IMR-90 (cell line): Measurements from ENCODE around the gene CHD9. TPM values are rescaled to one million over a fixed set of nuclear protein-coding genes. Genes with fewer than 3 reads are reported as not detected.
A peak's percentile ranks its signal among the peaks of the same experiment; 100 is the strongest.

Experiments used
- ATAC-seq: fragments of 200-7000 bp; cut with Tn5 transposase; 2 replicates; pipeline ENCODE4 v1.9.1; 2020; ENCODE audit warnings: low read depth, mild to moderate bottlenecking, moderate library complexity
- BruUV-seq: library from RNA; stranded (reverse); fragments of 400-500 nt; replicated peaks from 2 replicates; lab custom pipeline; 2021; lab: Mats Ljungman, UMichigan
- CTCF ChIA-PET: fragments of 300-600 bp; formaldehyde crosslinking; extraction: SDS; loops from one replicate; lab custom pipeline; 2021; ENCODE audit warnings: antibody characterized with exemption; lab: Yijun Ruan, JAX
- POLR2A ChIA-PET: fragments of 300-600 bp; sonication (Branson Sonifier 250); formaldehyde crosslinking; loops from one replicate; lab custom pipeline; 2022; ENCODE audit warnings: antibody characterized with exemption; ENCODE audit not compliant: unreplicated experiment; lab: Charles Lee
- DNase-seq: peaks from one replicate; pipeline ENCODE4 v3.0.0; 2013
- H2AFZ ChIP-seq: replicated peaks from 2 replicates; pipeline ENCODE3; 2013; ENCODE audit warnings: low read length, mild to moderate bottlenecking; ENCODE audit not compliant: poor library complexity
- H2AK5ac ChIP-seq: 2 replicates; pipeline ENCODE4 v1.6.1; 2013; ENCODE audit warnings: low read depth, low read length, inconsistent platforms
- H2AK9ac ChIP-seq: replicated peaks from 2 replicates; pipeline ENCODE3; 2013; ENCODE audit warnings: mild to moderate bottlenecking, low read depth, low read length, moderate library complexity; ENCODE audit not compliant: poor library complexity
- H2BK120ac ChIP-seq: 2 replicates; pipeline ENCODE4 v1.6.1; 2013; ENCODE audit warnings: low read depth, low read length, inconsistent platforms
- H2BK15ac ChIP-seq: 3 replicates; pipeline ENCODE4 v1.6.1; 2013; ENCODE audit warnings: low read depth, low read length, inconsistent platforms
- H2BK20ac ChIP-seq: 2 replicates; pipeline ENCODE4 v1.6.1; 2013; ENCODE audit warnings: low read depth, mild to moderate bottlenecking, inconsistent platforms, low read length, moderate library complexity
- H2BK5ac ChIP-seq: 2 replicates; pipeline ENCODE4 v1.6.1; 2013; ENCODE audit warnings: mild to moderate bottlenecking, low read depth, low read length, inconsistent platforms; ENCODE audit not compliant: poor library complexity, severe bottlenecking
- H3K14ac ChIP-seq: replicated peaks from 2 replicates; pipeline ENCODE4 v1.6.1; 2013; ENCODE audit warnings: low read depth, low read length, inconsistent platforms
- H3K18ac ChIP-seq: 2 replicates; pipeline ENCODE4 v1.6.1; 2013; ENCODE audit warnings: low read depth, low read length, control low read depth
- H3K23ac ChIP-seq: 2 replicates; pipeline ENCODE4 v1.6.1; 2013; ENCODE audit warnings: low read depth, low read length, inconsistent platforms
- H3K27ac ChIP-seq: 2 replicates; pipeline ENCODE4 v1.5.1; 2013; ENCODE audit warnings: mild to moderate bottlenecking, control low read depth, low read length; ENCODE audit not compliant: insufficient read depth
- H3K27me3 ChIP-seq: 2 replicates; pipeline ENCODE4 v1.6.1; 2013; ENCODE audit warnings: low read length; ENCODE audit not compliant: control insufficient read depth, insufficient read depth
- H3K36me3 ChIP-seq: 2 replicates; pipeline ENCODE4 v1.6.1; 2013; ENCODE audit warnings: low read length, mixed read lengths; ENCODE audit not compliant: control insufficient read depth, insufficient read depth
- H3K4ac ChIP-seq: 2 replicates; pipeline ENCODE4 v1.6.1; 2013; ENCODE audit warnings: low read depth, low read length, inconsistent platforms
- H3K4me1 ChIP-seq: 2 replicates; pipeline ENCODE4 v1.6.1; 2013; ENCODE audit warnings: low read length, mixed read lengths; ENCODE audit not compliant: control insufficient read depth, insufficient read depth
- H3K4me2 ChIP-seq: 2 replicates; pipeline ENCODE4 v1.6.1; 2013; ENCODE audit warnings: low read depth, mild to moderate bottlenecking, control low read depth, low read length, moderate library complexity
- H3K4me3 ChIP-seq: 2 replicates; pipeline ENCODE4 v1.5.1; 2013; ENCODE audit warnings: low read depth, mild to moderate bottlenecking, control low read depth, low read length, moderate library complexity; ENCODE audit not compliant: insufficient read depth
- H3K56ac ChIP-seq: 2 replicates; pipeline ENCODE4 v1.6.1; 2013; ENCODE audit warnings: low read length, inconsistent platforms; ENCODE audit not compliant: insufficient read depth; ENCODE audit errors: extremely low read depth
- H3K79me1 ChIP-seq, 2 experiments: 2 replicates each; pipeline ENCODE4 v1.6.1; 2013; ENCODE audit warnings: low read length in 2 of 2, inconsistent platforms in 1 of 2, low read depth in 1 of 2
- H3K9ac ChIP-seq: 2 replicates; pipeline ENCODE4 v1.6.1; 2013; ENCODE audit warnings: low read depth, low read length, control low read depth
- H3K9me1 ChIP-seq: 2 replicates; pipeline ENCODE4 v1.6.1; 2013; ENCODE audit warnings: low read length, inconsistent platforms; ENCODE audit not compliant: insufficient read depth
- H3K9me3 ChIP-seq: 2 replicates; pipeline ENCODE4 v1.6.1; 2013; ENCODE audit warnings: low read length; ENCODE audit not compliant: control insufficient read depth, insufficient read depth
- H4K20me1 ChIP-seq: 2 replicates; pipeline ENCODE4 v1.6.1; 2013; ENCODE audit warnings: low read length, inconsistent platforms; ENCODE audit not compliant: insufficient read depth
- H4K5ac ChIP-seq: 2 replicates; pipeline ENCODE4 v1.6.1; 2013; ENCODE audit warnings: mild to moderate bottlenecking, low read depth, low read length, control low read depth
- H4K8ac ChIP-seq, 2 experiments: 2 replicates each; pipeline ENCODE4 v1.6.1; 2013; ENCODE audit warnings: low read depth in 2 of 2, low read length in 2 of 2, control low read depth in 1 of 2, inconsistent platforms in 1 of 2
- H4K91ac ChIP-seq: 2 replicates; pipeline ENCODE4 v1.6.1; 2013; ENCODE audit warnings: low read depth, low read length, inconsistent platforms; ENCODE audit not compliant: insufficient read depth
- BHLHE40 ChIP-seq: fragments of 150-350 bp; IDR thresholded peaks from 2 replicates; pipeline ENCODE4 v1.6.1; 2016; ENCODE audit warnings: mild to moderate bottlenecking, low read depth, low read length
- CHD1 ChIP-seq: IDR thresholded peaks from 2 replicates; pipeline ENCODE4 v1.6.1; 2012; ENCODE audit warnings: low read depth, low read length, improper control_type of control experiment
- MXI1 ChIP-seq: IDR thresholded peaks from 2 replicates; pipeline ENCODE4 v1.6.1; 2012; ENCODE audit warnings: low read depth, mild to moderate bottlenecking, low read length, moderate library complexity, borderline replicate concordance
- RAD21 ChIP-seq: IDR thresholded peaks from 2 replicates; pipeline ENCODE4 v1.6.1; 2012; ENCODE audit warnings: low read length, improper control_type of control experiment
- RCOR1 ChIP-seq: IDR thresholded peaks from 2 replicates; pipeline ENCODE4 v1.6.1; 2012; ENCODE audit warnings: mild to moderate bottlenecking, low read length, improper control_type of control experiment; ENCODE audit not compliant: insufficient replicate concordance
- WGBS, 2 experiments: methylation state at CpG; one replicate each; pipeline versions ENCODE4 v1.1.5 to v1.1.7; 2013; ENCODE audit warnings: missing lambda C conversion rate in 2 of 2; ENCODE audit not compliant: insufficient read length in 1 of 2; ENCODE audit errors: extremely low coverage in 2 of 2; 5-methylcytosine and 5-hydroxymethylcytosine counted together
- dilution Hi-C: fragments of 300-500 bp; cut with HindIII; formaldehyde crosslinking; loops from one replicate; pipeline ENCODE4 v1.14.3; 2018; ENCODE audit warnings: low sequenced_read_pairs; ENCODE audit not compliant: unreplicated experiment
- in situ Hi-C: fragments of 300-500 bp; cut with MboI; formaldehyde crosslinking; loops from 3 replicates; pipeline ENCODE4 v1.14.3; 2019; ENCODE audit warnings: low sequenced_read_pairs, inconsistent platforms, mixed read lengths
- intact Hi-C: fragments of 100-400 bp; cut with micrococcal nuclease; formaldehyde crosslinking; loops from 2 replicates; pipeline ENCODE4 v1.10.0; 2022
- polyA plus RNA-seq, 3 experiments: library from polyadenylated mRNA; depleted of rRNA; stranded (reverse); fragments of >200 nt; gene quantifications; 2 replicates each; pipeline ENCODE4 v1.2.3, GENCODE V29; 2012; ENCODE audit warnings: low replicate concordance in 1 of 3
- total RNA-seq: library from RNA; depleted of rRNA; stranded (reverse); fragments of >200 nt; gene quantifications from 2 replicates; pipeline ENCODE4 v1.2.3, GENCODE V29; 2012

The CHD9 gene
- total and polyA plus RNA-seq, 2 of the 4 experiments (the other 2 are of a cell fraction), result 9.1 to 48.8 TPM

DNA sequence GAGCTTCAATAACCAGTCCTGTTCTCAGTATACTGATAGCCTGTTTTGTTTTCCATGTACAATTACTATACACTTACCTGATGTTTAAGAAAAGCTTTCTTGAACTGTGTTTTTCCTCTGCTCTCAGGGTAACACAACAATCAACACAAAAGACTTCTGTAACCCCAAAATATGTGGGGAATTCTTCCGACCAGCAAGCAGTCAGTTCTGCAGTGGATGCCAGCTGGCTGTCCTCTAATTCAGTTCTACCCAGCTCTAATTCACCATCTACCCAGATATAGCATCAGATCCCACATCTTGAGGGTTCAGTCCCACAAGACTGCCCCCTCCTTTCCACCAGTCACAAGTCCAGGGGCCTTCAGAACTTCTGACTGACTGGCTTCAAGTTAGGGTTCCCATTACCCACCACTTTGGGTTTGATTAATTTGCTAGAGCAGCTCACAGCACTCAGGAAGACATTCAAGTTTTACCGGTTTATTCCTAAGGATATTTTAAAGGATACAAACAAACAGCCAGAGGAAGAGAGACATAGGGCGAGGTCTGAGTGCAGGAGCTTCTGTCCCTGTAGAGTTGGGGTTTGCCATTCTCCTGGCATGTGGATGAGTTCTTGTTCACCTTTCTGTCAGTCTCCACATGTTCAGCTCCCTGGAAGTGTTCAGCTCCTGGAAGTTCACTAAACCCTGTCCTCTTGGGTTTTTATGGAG lies 178.2 kb downstream of the CHD9 start:
- H3K23ac ChIP-seq, result no peak overlapping the region
- no peak overlapping the region for H4K8ac ChIP-seq
- H3K27ac ChIP-seq, result peak overlapping the region; percentile 19; the same call in 1 of the 2 replicates
- 0 out of 2 replicates have a peak, but pooled peaks cover 3% of the 10 kb centered on the region for H3K9me1 ChIP-seq
- dilution Hi-C loops, result no loop called here
- TF ChIP-seq RAD21 (no peak), RCOR1 (no peak), CHD1 (no peak), BHLHE40 (no peak), MXI1 (no peak)
- H3K27me3 ChIP-seq, result no peaks in the 10 kb centered on the region
- ChIA-PET CTCF (interaction anchor here (1.2 kb wide), 1 partner anchor 50 kb away, joined by 3 read pairs; no protein-coding TSS in a partner anchor), POLR2A (interaction anchor here (0.5 kb wide), 1 partner anchor 101 kb away, joined by 5 read pairs; no protein-coding TSS in a partner anchor)
- no peak overlapping the region for H3K4me3 ChIP-seq
- H2AK5ac ChIP-seq, result peak overlapping the region; percentile 75; the same call in 1 of the 2 replicates
- H3K36me3 ChIP-seq, result peaks cover 37% of the 10 kb centered on the region
- ATAC-seq (peak; percentile 36), DNase-seq (no peak)
- H4K91ac ChIP-seq, result no peak overlapping the region
- no peak overlapping the region for H4K5ac ChIP-seq
- no peak overlapping the region for H2AFZ ChIP-seq
- no peak overlapping the region for H2BK15ac ChIP-seq
- peak overlapping the region; percentile 17 for H2BK5ac ChIP-seq
- 0 out of 2 replicates have a peak, but pooled peaks cover 7% of the 10 kb centered on the region for H4K20me1 ChIP-seq
- no peak overlapping the region for H2AK9ac ChIP-seq
- H2BK120ac ChIP-seq, result no peak overlapping the region
- no CpG with 5 or more reads among the region's 3 CpGs for WGBS, 2 experiments
- in situ Hi-C loops, result no loop called here
- intact Hi-C loops, result loop anchor here (5.0 kb wide), 1 partner anchor 34 kb away; no protein-coding TSS in a partner anchor
- no peak overlapping the region for H3K4me2 ChIP-seq
- no TSS peak for BruUV-seq
- no peak overlapping the region for H3K4ac ChIP-seq
- no peak overlapping the region for H3K14ac ChIP-seq
- H3K4me1 ChIP-seq, result peaks cover 6% of the 10 kb centered on the region
- H3K56ac ChIP-seq, result no peak overlapping the region
- peaks cover 12 to 21% of the 10 kb centered on the region in 2 experiments for H3K79me1 ChIP-seq
- no peaks in the 10 kb centered on the region for H3K9me3 ChIP-seq
- H3K9ac ChIP-seq, result no peak overlapping the region
- no peak overlapping the region for H2BK20ac ChIP-seq
- H3K18ac ChIP-seq, result no peak overlapping the region
